Head of caudate nucleus (tissue), 42 donors: ENCODE measurements around the gene PAX9.

Experiments used
- DNase-seq, 42 donors: peaks; one replicate each; pipeline versions ENCODE4 v3.0.0 to v3.0.0-alpha.2; 2020 to 2021; ENCODE audit warnings: mixed read lengths in 7 of 42
- intact Hi-C: fragments of 100-400 bp; cut with DNase I; formaldehyde crosslinking; loops from one replicate; pipeline ENCODE4 v1.15.0; 2022

PAX9 gene

GRCh38 chr14:36713960-36714703 lies 52.5 kb downstream of the PAX9 start:
- intact Hi-C loops = no loop called here
- no peak for DNase-seq

- DNase-seq = no peak
Observed at GRCh38 chr14:36716614-36717184, 55.0 kb downstream of the PAX9 start.

GRCh38 chr14:36717363-36717762 lies 55.7 kb downstream of the PAX9 start:
- no peak for DNase-seq
- intact Hi-C loops = no loop called here

More at GRCh38 chr14:36716614-36717184, 55.0 kb downstream of the PAX9 start:
- intact Hi-C loops = no loop called here

GRCh38 chr14:36718216-36718615 lies 56.6 kb downstream of the PAX9 start:
- intact Hi-C loops = no loop called here
- DNase-seq = no peak

- intact Hi-C loops = no loop called here
- no peak for DNase-seq
Observed at GRCh38 chr14:36719823-36720222, 58.2 kb downstream of the PAX9 start.

- no peak for DNase-seq
- intact Hi-C loops = no loop called here
Observed at GRCh38 chr14:36720657-36721056, 59.0 kb downstream of the PAX9 start.

GRCh38 chr14:36721877-36722276 lies 60.2 kb downstream of the PAX9 start:
- intact Hi-C loops = no loop called here
- no peak for DNase-seq

GRCh38 chr14:36723530-36723929 lies 61.9 kb downstream of the PAX9 start:
- intact Hi-C loops = no loop called here
- no peak for DNase-seq

GRCh38 chr14:36724162-36724561 lies 62.5 kb downstream of the PAX9 start:
- intact Hi-C loops = no loop called here
- no peak for DNase-seq

GRCh38 chr14:36726128-36726527 lies 64.5 kb downstream of the PAX9 start:
- no peak for DNase-seq
- intact Hi-C loops = no loop called here
